Measurements from ENCODE around the gene STX16.

Gene STX16

GRCh38 chr20:58678806-58679205 lies 27.7 kb downstream of the STX16 start:
- no peak for DNase-seq

GRCh38 chr20:58682656-58683531 lies 31.8 kb downstream of the STX16 start:
- no peak for DNase-seq

- no peak for DNase-seq
These were observed 33.2 kb downstream of the STX16 start for GRCh38 chr20:58684291-58684690.

- no peak for DNase-seq
These were observed 34.9 kb downstream of the STX16 start for GRCh38 chr20:58685988-58686387.

GRCh38 chr20:58688414-58688813 lies 37.3 kb downstream of the STX16 start:
- DNase-seq: no peak

GRCh38 chr20:58688840-58689239 lies 37.8 kb downstream of the STX16 start:
- DNase-seq: no peak

GRCh38 chr20:58690396-58691135 lies 39.5 kb downstream of the STX16 start:
- no peak for DNase-seq

GRCh38 chr20:58691773-58692578 lies 40.9 kb downstream of the STX16 start:
- no peak for DNase-seq

- DNase-seq: peak; percentile 45
These were observed 41.6 kb downstream of the STX16 start, which contains the start of gene NPEPL1 for GRCh38 chr20:58692579-58693225. NPEPL1 (plus strand) TSS chr20:58692800; CDS start chr20:58692901, 101 bp downstream.

- no peak for DNase-seq
These were observed 42.3 kb downstream of the STX16 start for GRCh38 chr20:58693226-58694006.

GRCh38 chr20:58694241-58695083 lies 43.4 kb downstream of the STX16 start:
- DNase-seq: no peak

- no peak for DNase-seq
These were observed 44.1 kb downstream of the STX16 start for GRCh38 chr20:58695084-58695722.

GRCh38 chr20:58695895-58696375 lies 44.9 kb downstream of the STX16 start:
- no peak for DNase-seq

- DNase-seq: no peak
These were observed 45.4 kb downstream of the STX16 start for GRCh38 chr20:58696411-58696961.

- DNase-seq: no peak
These were observed 46.3 kb downstream of the STX16 start for GRCh38 chr20:58697201-58697866.

- no peak for DNase-seq
These were observed 47.0 kb downstream of the STX16 start for GRCh38 chr20:58697867-58698703.

GRCh38 chr20:58698741-58699622 lies 47.9 kb downstream of the STX16 start:
- DNase-seq: no peak
